MCF 10A (cell line): ENCODE results near the gene PKIB. TPM values are rescaled to one million over a fixed set of nuclear protein-coding genes. Genes with fewer than 3 reads are reported as not detected.

Source experiments
- BruUV-seq: library from RNA; stranded (reverse); fragments of 400-500 nt; replicated peaks from 2 replicates; lab custom pipeline; 2021; lab: Mats Ljungman, UMichigan
- CTCF ChIA-PET: fragments of 300-600 bp; sonication (Branson Sonifier 250); formaldehyde crosslinking; extraction: SDS; loops from one replicate; lab custom pipeline; 2021; ENCODE audit warnings: antibody characterized with exemption, inconsistent platforms; lab: Yijun Ruan, JAX
- POLR2A ChIA-PET: fragments of 300-600, 350-650 bp; sonication (Branson Sonifier 250); formaldehyde crosslinking; extraction: SDS; loops from one replicate; lab custom pipeline; 2020; ENCODE audit warnings: antibody characterized with exemption, inconsistent platforms; lab: Yijun Ruan, JAX
- DNase-seq: peaks from one replicate; pipeline ENCODE4 v3.0.0-alpha.2; 2018; ENCODE audit not compliant: unreplicated experiment
- H3K27ac Mint-ChIP-seq: one replicate; pipeline ENCODE4 v1.8.0; 2022; ENCODE audit warnings: mild to moderate bottlenecking, low read depth, mixed read lengths; ENCODE audit not compliant: unreplicated experiment
- H3K27me3 Mint-ChIP-seq: one replicate; pipeline ENCODE4 v1.8.0; 2022; ENCODE audit warnings: mixed read lengths; ENCODE audit not compliant: insufficient read depth, unreplicated experiment
- H3K36me3 Mint-ChIP-seq: one replicate; pipeline ENCODE4 v1.8.0; 2022; ENCODE audit warnings: mild to moderate bottlenecking, moderate library complexity, mixed read lengths; ENCODE audit not compliant: insufficient read depth, unreplicated experiment
- H3K4me1 Mint-ChIP-seq: one replicate; pipeline ENCODE4 v1.8.0; 2022; ENCODE audit warnings: mixed read lengths; ENCODE audit not compliant: insufficient read depth, unreplicated experiment
- H3K4me3 Mint-ChIP-seq: one replicate; pipeline ENCODE4 v1.8.0; 2022; ENCODE audit warnings: mild to moderate bottlenecking, moderate library complexity, mixed read lengths; ENCODE audit not compliant: unreplicated experiment
- H3K9me3 Mint-ChIP-seq: one replicate; pipeline ENCODE4 v1.8.0; 2022; ENCODE audit warnings: mixed read lengths; ENCODE audit not compliant: unreplicated experiment
- CTCF ChIP-seq: fragments of 200-600 bp; IDR thresholded peaks from one replicate; pipeline ENCODE4 v1.8.0; 2022; ENCODE audit warnings: antibody characterized with exemption, mild to moderate bottlenecking; ENCODE audit not compliant: unreplicated experiment
- intact Hi-C: fragments of 100-400 bp; cut with micrococcal nuclease; formaldehyde crosslinking; loops from 2 replicates; pipeline ENCODE4 v1.14.1; 2022
- total RNA-seq: library from RNA; stranded (reverse); gene quantifications from 2 replicates; pipeline ENCODE4 v1.2.3, GENCODE V29; 2022

PKIB gene
- total RNA-seq, 1 experiment from 2014 or later: 6.0 TPM

- no TSS peak for BruUV-seq
- Mint-ChIP-seq H3K4me3 (no peak overlapping the region), H3K36me3 (no peaks in the 10 kb centered on the region), H3K9me3 (no peaks in the 10 kb centered on the region), H3K4me1 (peaks cover 7% of the 10 kb centered on the region), H3K27ac (no peak overlapping the region), H3K27me3 (no peaks in the 10 kb centered on the region)
- no peak for TF ChIP-seq CTCF
- no peak for DNase-seq
- ChIA-PET POLR2A (interaction anchor here (0.7 kb wide), 1 partner anchor 422 kb away, joined by 3 read pairs; no protein-coding TSS in a partner anchor), CTCF (interaction anchor here (1.0 to 2.6 kb wide), 5 partner anchors 10 to 126 kb away, joined by 5 to 7 read pairs (median 6); no protein-coding TSS in a partner anchor)
- intact Hi-C loops: no loop called here
Measured at GRCh38 chr6:122713138-122713537, 102.9 kb downstream of the PKIB start.

DNA sequence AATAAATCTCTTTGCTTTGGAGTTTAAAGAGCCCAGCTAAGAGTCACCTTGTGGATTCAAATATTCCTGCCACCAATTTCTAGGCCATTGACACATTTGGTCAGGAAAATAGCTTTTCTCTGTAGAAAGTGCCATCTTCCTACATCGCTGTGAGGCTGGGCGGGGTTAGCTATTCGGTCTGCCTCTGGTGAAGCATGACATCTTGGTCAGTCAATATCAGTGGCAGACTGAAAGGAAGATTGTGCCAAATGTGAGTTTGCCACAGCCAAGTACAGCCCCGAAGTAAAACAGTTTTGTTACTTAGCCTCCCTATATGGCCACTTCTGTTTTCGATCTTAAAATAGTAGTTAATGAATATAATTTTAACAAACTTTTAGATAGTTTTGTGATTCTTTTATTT is 103.9 kb downstream of the PKIB start:
- ChIA-PET POLR2A (no interaction called here), CTCF (interaction anchor here (0.7 to 2.6 kb wide), 6 partner anchors 10 to 125 kb away, joined by 3 to 7 read pairs (median 6); no protein-coding TSS in a partner anchor)
- no peak overlapping the region for H3K27ac Mint-ChIP-seq
- TF ChIP-seq CTCF: no peak
- no peak for DNase-seq
- no peaks in the 10 kb centered on the region for H3K36me3 Mint-ChIP-seq
- intact Hi-C loops: no loop called here
- no peaks in the 10 kb centered on the region for H3K27me3 Mint-ChIP-seq
- H3K9me3 Mint-ChIP-seq: no peaks in the 10 kb centered on the region
- H3K4me3 Mint-ChIP-seq: no peak overlapping the region
- BruUV-seq: no TSS peak
- peaks cover 7% of the 10 kb centered on the region for H3K4me1 Mint-ChIP-seq

GRCh38 chr6:122715725-122716124 is 105.5 kb downstream of the PKIB start:
- Mint-ChIP-seq H3K9me3 (no peaks in the 10 kb centered on the region), H3K27ac (no peak overlapping the region), H3K4me1 (peaks cover 7% of the 10 kb centered on the region), H3K4me3 (no peak overlapping the region), H3K36me3 (no peaks in the 10 kb centered on the region), H3K27me3 (no peaks in the 10 kb centered on the region)
- no peak for DNase-seq
- BruUV-seq: no TSS peak
- ChIA-PET CTCF (interaction anchor here (0.6 to 2.6 kb wide), 5 partner anchors 10 to 223 kb away, joined by 3 to 7 read pairs (median 5); no protein-coding TSS in a partner anchor), POLR2A (interaction anchor here (0.6 kb wide), 1 partner anchor 63 kb away, joined by 3 read pairs; no protein-coding TSS in a partner anchor)
- intact Hi-C loops: no loop called here
- TF ChIP-seq CTCF: no peak

GRCh38 chr6:122717350-122717749 is 107.1 kb downstream of the PKIB start:
- POLR2A ChIA-PET: interaction anchor here (0.6 kb wide), 1 partner anchor 88 kb away, joined by 3 read pairs; no protein-coding TSS in a partner anchor
- H3K27ac Mint-ChIP-seq: no peak overlapping the region
- CTCF ChIA-PET: interaction anchor here (0.6 to 1.5 kb wide), 5 partner anchors 9 to 1309 kb away, joined by 3 to 7 read pairs (median 3); no protein-coding TSS in a partner anchor
- H3K27me3 Mint-ChIP-seq: no peaks in the 10 kb centered on the region
- H3K9me3 Mint-ChIP-seq: no peaks in the 10 kb centered on the region
- DNase-seq: no peak
- peaks cover 5% of the 10 kb centered on the region for H3K4me1 Mint-ChIP-seq
- TF ChIP-seq CTCF: no peak
- no peak overlapping the region for H3K4me3 Mint-ChIP-seq
- H3K36me3 Mint-ChIP-seq: no peaks in the 10 kb centered on the region
- intact Hi-C loops: no loop called here
- BruUV-seq: no TSS peak
